ENCODE data around the gene ACMSD.
"Not testable (repeated sequence)": the region's sequence is repeated elsewhere in the genome, so short reads cannot be mapped to it uniquely, and the experiment has no call there.

ACMSD gene

GRCh38 chr2:134838143-134838620 lies at the start of gene ACMSD:
Gene ACMSD (plus strand): TSS chr2:134838616. CDS start chr2:134838683, 67 bp downstream.
- no peak for DNase-seq

DNA sequence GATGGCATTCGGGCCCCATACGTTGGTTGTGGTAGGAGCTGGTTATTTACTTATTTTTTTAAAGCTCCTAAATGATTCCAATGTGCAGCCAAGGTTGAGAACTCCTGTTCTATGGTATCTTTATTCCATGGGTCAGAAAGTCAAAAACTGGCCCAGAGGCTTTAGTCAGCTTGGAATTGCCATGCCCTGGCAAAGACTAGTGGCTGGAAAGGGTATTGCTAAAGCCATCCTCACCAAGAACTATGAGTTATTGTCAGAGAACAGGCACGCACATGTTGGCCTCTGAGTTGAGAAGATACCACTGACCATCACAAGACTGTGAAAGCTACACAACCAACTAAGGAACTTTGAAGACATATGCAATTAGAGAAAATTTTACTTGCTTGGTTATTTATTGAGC lies 47.9 kb upstream of the ACMSD start:
- no peak for DNase-seq

GRCh38 chr2:134791616-134792015 lies 46.8 kb upstream of the ACMSD start:
- DNase-seq: no peak

- DNase-seq: no peak
Measured at GRCh38 chr2:134792186-134792585, 46.2 kb upstream of the ACMSD start.

- no peak for DNase-seq
Measured at GRCh38 chr2:134795765-134796164, 42.7 kb upstream of the ACMSD start.

DNA sequence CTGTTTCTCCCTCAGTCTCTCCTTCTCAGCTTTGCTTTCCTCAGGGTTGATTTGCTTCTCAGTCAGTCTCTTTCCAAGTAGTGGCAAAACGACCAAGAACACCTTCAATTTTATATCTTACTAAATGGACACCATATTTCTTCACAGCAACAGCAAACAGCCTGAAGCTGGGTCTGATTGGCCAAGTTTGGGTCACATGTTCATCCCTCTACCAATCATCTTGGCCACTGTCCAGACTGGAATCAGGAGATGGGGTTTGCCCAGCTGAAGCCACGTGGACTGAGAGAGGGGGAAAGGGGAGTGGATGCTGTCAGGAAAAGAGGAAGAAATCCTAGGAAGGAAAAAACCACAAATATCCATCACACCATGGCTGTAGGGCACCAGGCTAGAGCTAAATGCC lies 42.0 kb upstream of the ACMSD start:
- no peak for DNase-seq

- DNase-seq: no peak
Measured at GRCh38 chr2:134799936-134800335, 38.5 kb upstream of the ACMSD start.

DNA sequence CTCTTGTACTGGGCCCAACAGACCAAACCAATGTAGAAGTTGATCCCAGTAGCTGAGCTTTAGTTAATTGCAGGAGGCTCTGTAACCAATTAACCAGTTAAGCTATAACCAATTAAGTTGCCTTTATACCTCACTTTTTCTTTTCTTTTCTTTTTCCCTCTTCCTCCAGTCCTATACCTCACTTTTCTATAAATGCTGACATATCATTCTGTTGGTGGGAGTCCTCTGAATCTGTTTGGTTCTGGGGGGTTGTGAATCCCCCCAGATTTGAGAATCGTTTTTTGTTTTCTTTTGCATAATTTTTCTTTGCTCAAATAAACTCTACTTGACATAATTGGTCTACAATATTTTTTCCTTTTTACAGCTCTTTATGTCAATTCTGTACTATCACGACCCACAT lies 38.1 kb upstream of the ACMSD start:
- no peak for DNase-seq

DNA sequence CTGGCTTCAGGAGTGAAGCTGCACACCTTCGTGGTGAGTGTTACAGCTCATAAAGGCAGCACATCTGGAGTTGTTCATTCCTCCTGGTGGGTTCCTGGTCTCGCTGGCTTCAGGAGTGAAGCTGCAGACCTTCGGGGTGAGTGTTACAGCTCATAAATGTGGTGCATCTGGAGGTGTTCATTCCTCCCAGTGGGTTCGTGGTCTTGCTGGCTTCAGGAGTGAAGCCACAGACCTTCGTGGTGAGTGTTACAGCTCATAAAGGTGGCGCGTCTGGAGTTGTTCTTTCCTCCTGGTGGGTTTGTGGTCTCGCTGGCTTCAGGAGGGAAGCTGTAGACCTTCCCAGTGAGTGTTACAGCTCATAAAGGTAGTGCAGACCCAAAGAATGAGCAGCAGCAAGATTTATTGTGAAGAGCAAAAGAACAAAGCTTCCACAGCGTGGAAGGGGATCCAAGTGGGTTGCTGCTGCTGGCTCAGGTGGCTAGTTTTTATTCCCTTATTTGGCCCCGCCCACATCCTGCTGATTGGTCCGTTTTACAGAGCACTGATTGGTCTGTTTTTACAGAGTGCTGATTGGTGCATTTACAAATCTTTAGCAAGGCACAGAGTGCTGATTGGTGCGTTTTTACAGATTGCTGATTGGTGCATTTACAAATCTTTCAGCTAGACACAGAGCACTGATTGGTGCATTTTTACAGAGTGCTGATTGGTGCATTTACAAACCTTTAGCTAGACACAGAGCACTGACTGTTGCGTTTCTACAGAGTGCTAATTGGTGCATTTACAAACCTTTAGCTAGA lies 34.6 kb upstream of the ACMSD start:
- not testable (repeated sequence) for DNase-seq

GRCh38 chr2:134815741-134816140 lies 22.7 kb upstream of the ACMSD start:
- DNase-seq: no peak

DNA sequence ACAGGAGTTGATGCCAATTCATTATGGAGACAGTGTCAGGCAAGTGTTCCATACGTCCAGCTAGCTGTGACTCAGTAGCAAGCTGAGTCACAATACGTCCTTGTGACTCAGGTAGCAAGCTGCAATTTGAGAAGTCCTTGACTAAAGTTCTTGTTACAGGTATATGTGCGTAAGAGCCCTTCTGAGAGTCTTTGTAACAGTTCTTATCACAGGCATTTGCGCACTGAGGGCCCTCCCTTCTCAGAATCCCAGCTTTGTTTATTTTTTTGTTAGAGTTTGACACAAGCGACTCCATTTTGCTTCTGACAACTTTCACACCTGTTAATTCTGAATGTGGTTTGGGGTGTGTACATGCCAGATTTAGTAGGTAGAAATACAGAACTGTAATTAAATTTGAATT lies 20.1 kb upstream of the ACMSD start:
- no peak for DNase-seq

DNA sequence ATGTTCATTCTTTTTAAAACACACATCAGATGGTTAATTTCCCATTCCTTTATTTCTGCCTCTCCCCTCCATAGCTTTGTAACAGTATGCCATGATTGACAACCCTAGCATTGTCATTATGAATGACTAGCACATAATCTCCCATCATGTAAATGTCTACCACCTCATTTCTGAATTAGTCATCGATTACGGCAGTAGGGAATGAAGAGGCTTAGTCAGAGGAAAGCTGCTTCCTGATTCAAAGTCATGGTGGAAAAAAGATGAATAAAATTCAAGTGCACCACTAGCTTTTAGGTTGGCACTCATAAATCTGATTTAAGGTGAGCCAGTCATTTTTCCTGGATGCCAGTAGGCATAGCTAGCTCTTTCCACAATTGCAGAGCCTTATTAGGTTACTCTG lies 19.1 kb upstream of the ACMSD start:
- no peak for DNase-seq

GRCh38 chr2:134823431-134823830 lies 15.0 kb upstream of the ACMSD start:
- DNase-seq: no peak

DNA sequence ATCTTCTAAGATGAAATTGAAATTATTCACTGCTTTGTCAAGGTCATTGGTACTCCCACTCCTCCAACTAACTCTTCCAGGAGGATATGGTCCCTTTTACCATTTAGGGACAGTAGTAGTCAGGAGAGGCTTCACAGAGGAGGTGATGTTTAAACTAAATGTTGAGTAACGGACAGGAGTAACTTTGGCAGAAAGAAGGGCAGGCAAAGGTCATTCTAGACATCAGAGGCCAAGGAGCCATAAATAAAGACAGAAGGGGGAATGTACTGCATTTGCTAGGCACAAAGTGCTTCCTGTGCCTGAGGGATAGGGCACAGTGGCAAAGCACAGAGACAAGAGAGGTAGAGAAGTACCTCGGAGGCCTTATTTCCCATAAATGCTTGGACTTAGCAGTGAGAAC lies 14.6 kb upstream of the ACMSD start:
- DNase-seq: no peak

GRCh38 chr2:134825716-134826115 lies 12.7 kb upstream of the ACMSD start:
- not testable (repeated sequence) for DNase-seq

DNA sequence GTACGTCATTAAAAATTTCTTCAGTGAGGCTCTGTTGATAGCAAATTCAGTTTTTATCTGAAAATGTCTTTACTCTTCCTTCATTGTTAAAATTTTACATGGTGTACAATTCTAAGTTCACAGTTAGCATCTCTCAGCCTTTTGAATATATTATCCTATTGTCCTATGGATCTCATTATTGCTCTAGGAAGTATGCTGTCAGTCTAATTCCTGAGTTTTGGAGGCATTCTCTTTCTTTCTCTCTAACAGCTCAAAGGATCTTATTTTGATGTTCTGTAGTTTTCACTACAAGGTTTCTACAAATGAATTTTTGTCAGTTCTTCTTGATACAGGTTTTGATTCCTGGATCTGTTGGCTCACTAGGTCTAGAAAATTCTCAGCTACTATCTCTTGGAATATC lies 2.9 kb upstream of the ACMSD start:
- no peak for DNase-seq

- DNase-seq: no peak
Measured at GRCh38 chr2:134836986-134837385, 1.4 kb upstream of the ACMSD start.

DNA sequence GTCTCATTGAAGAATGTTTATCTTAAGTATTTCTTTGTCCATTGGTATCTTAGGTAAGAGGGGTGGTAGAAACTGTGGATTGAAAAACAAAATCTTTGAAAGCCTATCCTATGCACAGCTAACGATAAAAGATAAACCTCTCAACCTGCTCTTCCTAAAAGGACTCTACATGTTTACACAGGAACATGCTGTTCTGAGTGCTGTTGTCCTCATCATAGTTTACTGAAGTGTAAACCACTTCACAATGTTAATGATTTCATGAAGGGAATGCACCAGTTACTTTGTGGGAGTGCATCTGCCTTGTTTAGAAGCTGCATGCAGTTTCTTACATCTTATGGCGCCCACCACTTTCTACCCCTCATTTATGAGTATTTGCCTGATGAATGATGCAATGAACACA lies 1.2 kb downstream of the ACMSD start:
- DNase-seq: no peak

GRCh38 chr2:134842930-134843490 lies 4.6 kb downstream of the ACMSD start:
- no peak for DNase-seq

GRCh38 chr2:134843968-134844367 lies 5.6 kb downstream of the ACMSD start:
- DNase-seq: no peak

- DNase-seq: no peak
Measured at GRCh38 chr2:134845028-134845427, 6.6 kb downstream of the ACMSD start.

- DNase-seq: no peak
Measured at GRCh38 chr2:134845719-134846118, 7.3 kb downstream of the ACMSD start.

DNA sequence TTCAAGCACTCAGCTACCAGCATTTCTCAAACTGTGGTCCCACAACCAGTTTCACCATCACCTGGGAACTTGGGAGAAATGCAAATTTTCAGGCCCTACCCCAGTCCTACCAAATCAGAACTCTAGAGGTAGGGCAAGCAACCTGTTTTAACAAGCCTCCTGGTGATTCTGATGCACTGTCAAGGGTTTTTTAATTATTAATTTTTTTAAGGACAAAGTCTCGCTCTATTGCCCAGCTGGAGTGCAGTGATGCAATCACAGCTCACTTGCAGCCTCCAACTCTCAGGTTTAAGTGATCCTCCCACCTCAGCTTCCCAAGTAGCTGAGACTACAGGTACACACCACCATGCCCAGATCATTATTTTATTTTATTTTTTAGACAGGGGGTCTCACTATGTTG lies 7.8 kb downstream of the ACMSD start:
- no peak for DNase-seq

GRCh38 chr2:134847582-134847981 lies 9.2 kb downstream of the ACMSD start:
- DNase-seq: not testable (repeated sequence)

DNA sequence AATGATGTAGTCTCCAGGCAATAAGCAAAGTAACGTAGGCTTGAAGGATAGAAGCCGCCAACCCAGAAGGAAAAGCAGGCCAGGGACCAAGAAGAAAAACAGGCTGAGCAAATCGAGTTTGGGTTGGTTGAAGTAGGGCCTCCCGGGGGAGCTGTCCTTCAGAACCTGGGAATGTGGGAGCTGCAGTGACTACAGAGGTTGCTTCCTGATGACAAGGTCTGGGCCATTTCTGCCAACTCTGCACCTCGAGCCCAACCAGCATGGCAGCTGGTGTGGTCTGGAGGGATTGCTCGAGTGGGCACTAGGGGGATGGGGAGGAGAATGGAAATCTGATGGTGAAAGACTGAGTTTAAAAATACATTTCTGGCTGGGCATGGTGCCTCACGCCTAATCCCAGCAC lies 14.1 kb downstream of the ACMSD start:
- DNase-seq: no peak

All from activated CD4-positive, CD25-positive, alpha-beta regulatory T cell (primary cell).